HCT116 (cell line): Measurements from ENCODE around the gene ZSWIM5. TPM values are rescaled to one million over a fixed set of nuclear protein-coding genes. Genes with fewer than 3 reads are reported as not detected.

Experiments
- ATAC-seq: fragments of 200-7000 bp; cut with Tn5 transposase; 2 replicates; pipeline ENCODE4 v1.9.1; 2020; ENCODE audit warnings: mild to moderate bottlenecking, moderate library complexity
- BruUV-seq: library from RNA; stranded (reverse); fragments of 400-500 nt; replicated peaks from 2 replicates; lab custom pipeline; 2021; lab: Mats Ljungman, UMichigan
- CTCF ChIA-PET: fragments of 300-600 bp; sonication (Branson Sonifier 250); formaldehyde crosslinking; loops from one replicate; lab custom pipeline; 2021; ENCODE audit warnings: antibody characterized with exemption; lab: Charles Lee
- POLR2A ChIA-PET: fragments of 300-600, 350-600 bp; sonication (Branson Sonifier 250); formaldehyde crosslinking; loops from one replicate; lab custom pipeline; 2021; ENCODE audit warnings: antibody characterized with exemption; lab: Charles Lee
- RAD21 ChIA-PET, 2 experiments: fragments of 300-600 bp; sonication (Branson Sonifier 250); formaldehyde crosslinking; loops; one replicate each; lab custom pipeline; 2023; ENCODE audit warnings: low total read pairs in 2 of 2; ENCODE audit not compliant: uncharacterized antibody in 2 of 2, unreplicated experiment in 2 of 2, low non-redundant PET in 1 of 2; lab: Charles Lee
- DNase-seq: peaks from one replicate; pipeline ENCODE4 v3.0.0-alpha.2; 2010; ENCODE audit warnings: low read depth, low spot score
- H2AFZ ChIP-seq: fragments of 200-600 bp; shearing (Covaris generic), sonication (generic); 2 replicates; pipeline ENCODE4 v1.6.1; 2017; ENCODE audit warnings: low read depth, mixed run types, mixed read lengths, antibody characterized with exemption, low read length; ENCODE audit not compliant: poor library complexity, severe bottlenecking
- H3K27ac ChIP-seq: 2 replicates; pipeline ENCODE4 v1.5.1; 2012; ENCODE audit warnings: low read depth, low read length
- H3K27me3 ChIP-seq: fragments of 200-600 bp; sonication (generic); 2 replicates; pipeline ENCODE4 v1.6.1; 2016; ENCODE audit warnings: mixed run types, low read length, mixed read lengths; ENCODE audit not compliant: insufficient read depth
- H3K36me3 ChIP-seq, 2 experiments: fragments of 200-500 bp in 1 of 2; fragments of 200-600 bp in 1 of 2; sonication (Bioruptor generic) in 1 of 2; sonication (generic) in 1 of 2; 2 replicates each; pipeline versions ENCODE4 v1.5.1 to v1.6.1; 2014 to 2016; ENCODE audit warnings: low read length in 2 of 2, inconsistent platforms in 1 of 2, mixed read lengths in 1 of 2, mixed run types in 1 of 2; ENCODE audit not compliant: insufficient read depth in 2 of 2, control insufficient read depth in 1 of 2
- H3K4me1 ChIP-seq, 2 experiments: fragments of 200-600 bp in 1 of 2; sonication (generic) in 1 of 2; 2 replicates each; pipeline versions ENCODE4 v1.5.1 to v1.6.1; 2012 to 2017; ENCODE audit warnings: low read length in 2 of 2, inconsistent platforms in 1 of 2, mild to moderate bottlenecking in 1 of 2, mixed read lengths in 1 of 2, mixed run types in 1 of 2, moderate library complexity in 1 of 2; ENCODE audit not compliant: insufficient read depth in 2 of 2, control insufficient read depth in 1 of 2
- H3K4me2 ChIP-seq: fragments of 200-600 bp; sonication (generic); 2 replicates; pipeline ENCODE4 v1.6.1; 2017; ENCODE audit warnings: mixed run types, low read length, mixed read lengths
- H3K4me3 ChIP-seq, 2 experiments: fragments of 200-600 bp in 1 of 2; sonication (generic) in 1 of 2; replicated peaks in 1 of 2; 2 replicates each; pipeline ENCODE4 v1.5.1; 2011 to 2016; ENCODE audit warnings: low read length in 2 of 2, control low read depth in 1 of 2, low read depth in 1 of 2, mild to moderate bottlenecking in 1 of 2, mixed read lengths in 1 of 2, mixed run types in 1 of 2
- H3K79me2 ChIP-seq: fragments of 200-600 bp; sonication (generic); 2 replicates; pipeline ENCODE4 v1.6.1; 2017; ENCODE audit warnings: mild to moderate bottlenecking, mixed run types, low read length, moderate library complexity, mixed read lengths; ENCODE audit not compliant: insufficient read depth
- H3K9ac ChIP-seq: fragments of 200-600 bp; sonication (generic); 2 replicates; pipeline ENCODE4 v1.6.1; 2016; ENCODE audit warnings: low read length, mixed read lengths
- H3K9me2 ChIP-seq: fragments of 200-600 bp; sonication (generic), shearing (Covaris generic); 2 replicates; pipeline ENCODE4 v1.6.1; 2017; ENCODE audit warnings: mixed run types, mild to moderate bottlenecking, moderate library complexity; ENCODE audit not compliant: insufficient read depth
- H3K9me3 ChIP-seq, 2 experiments: fragments of 200-500 bp in 1 of 2; fragments of 200-600 bp in 1 of 2; sonication (Bioruptor generic) in 1 of 2; sonication (generic) in 1 of 2; 2 replicates each; pipeline ENCODE4 v1.6.1; 2014 to 2017; ENCODE audit warnings: low read length in 2 of 2, mixed read lengths in 2 of 2, inconsistent platforms in 1 of 2, low read depth in 1 of 2, mild to moderate bottlenecking in 1 of 2, mixed run types in 1 of 2, moderate library complexity in 1 of 2; ENCODE audit not compliant: control insufficient read depth in 1 of 2, insufficient read depth in 1 of 2
- H4K20me1 ChIP-seq: fragments of 200-600 bp; sonication (generic), shearing (Covaris generic); 2 replicates; pipeline ENCODE4 v1.6.1; 2017; ENCODE audit warnings: mixed run types, mild to moderate bottlenecking, moderate library complexity; ENCODE audit not compliant: insufficient read depth
- CBX3 ChIP-seq: IDR thresholded peaks from 2 replicates; pipeline ENCODE4 v1.6.1; 2012; ENCODE audit warnings: low read depth
- CTCF ChIP-seq, 3 experiments: fragments of 200-600 bp in 1 of 3; sonication (generic) in 1 of 3; IDR thresholded peaks in 2 of 3; conservative IDR thresholded peaks in 1 of 3; 2 replicates each; pipeline ENCODE4 v1.5.1; 2012 to 2017; ENCODE audit warnings: low read depth in 2 of 3, low read length in 2 of 3, antibody characterized with exemption in 1 of 3, borderline replicate concordance in 1 of 3, control low read depth in 1 of 3, mild to moderate bottlenecking in 1 of 3, mixed read lengths in 1 of 3, mixed run types in 1 of 3, moderate library complexity in 1 of 3; ENCODE audit not compliant: insufficient read depth in 1 of 3
- EZH2 ChIP-seq: fragments of 200-600 bp; sonication (generic); IDR thresholded peaks from 2 replicates; pipeline ENCODE4 v1.6.1; 2017; ENCODE audit warnings: antibody characterized with exemption, mixed run types
- EZH2phosphoT487 ChIP-seq: fragments of 200-600 bp; IDR thresholded peaks from 2 replicates; pipeline ENCODE4 v1.6.1; 2018; ENCODE audit warnings: antibody characterized with exemption, borderline replicate concordance
- JUND ChIP-seq: IDR thresholded peaks from 2 replicates; pipeline ENCODE4 v1.6.1; 2012
- POLR2AphosphoS5 ChIP-seq: IDR thresholded peaks from 2 replicates; pipeline ENCODE4 v1.6.1; 2011; ENCODE audit warnings: mild to moderate bottlenecking, low read depth, low read length, moderate library complexity
- TCF7L2 ChIP-seq: IDR thresholded peaks from 2 replicates; pipeline ENCODE4 v1.7.0; 2011; ENCODE audit warnings: borderline replicate concordance, inconsistent platforms; ENCODE audit not compliant: insufficient read depth, insufficient read length; ENCODE audit errors: extremely low read depth
- ZBTB33 ChIP-seq: IDR thresholded peaks from 2 replicates; pipeline ENCODE4 v1.6.1; 2011; ENCODE audit warnings: mild to moderate bottlenecking, low read length, moderate library complexity; ENCODE audit not compliant: insufficient replicate concordance; ENCODE audit errors: extremely low read depth
- intact Hi-C: fragments of 100-400 bp; cut with micrococcal nuclease; formaldehyde crosslinking; loops from 2 replicates; pipeline ENCODE4 v1.10.0; 2022
- total RNA-seq: library from RNA; stranded (reverse); gene quantifications from one replicate; pipeline ENCODE4 v1.2.1, GENCODE V29; 2021; ENCODE audit not compliant: unreplicated experiment

The ZSWIM5 gene
- total RNA-seq, 1 experiment from 2014 or later, result 1.1 TPM

- DNase-seq, result no peak
- Histone ChIP-seq H3K9me3 (no peaks in the 10 kb centered on the region), H3K9ac (no peak overlapping the region), H2AFZ (no peak overlapping the region), H3K79me2 (no peaks in the 10 kb centered on the region), H3K36me3 (no peaks in the 10 kb centered on the region), H3K4me2 (no peak overlapping the region), H3K27ac (no peak overlapping the region), H3K4me3 (no peak overlapping the region), H3K9me2 (no peaks in the 10 kb centered on the region), H4K20me1 (no peaks in the 10 kb centered on the region), H3K27me3 (no peaks in the 10 kb centered on the region), H3K4me1 (no peaks in the 10 kb centered on the region)
- intact Hi-C loops, result no loop called here
- ChIA-PET RAD21 (no interaction called here), POLR2A (no interaction called here), CTCF (no interaction called here)
- BruUV-seq, result no TSS peak
- ATAC-seq, result no peak
- TF ChIP-seq ZBTB33 (no peak), POLR2AphosphoS5 (no peak), EZH2 (no peak), CTCF (IDR thresholded peaks at IDR 0.05 in 2 of 3, conservative IDR thresholded peaks at IDR 0.05 in 1 of 3; ENCODE audit: borderline replicate concordance in 1 of 3, insufficient read depth in 1 of 3, low read depth in 2 of 3, low read length in 2 of 3) (no peak), JUND (no peak), CBX3 (no peak), TCF7L2 (no peak), EZH2phosphoT487 (no peak)
Measured at GRCh38 chr1:45196863-45197262, 9.5 kb downstream of the ZSWIM5 start.
